BJ (cell line): Measurements from ENCODE around the gene RUNX1. TPM values are rescaled to one million over a fixed set of nuclear protein-coding genes. Genes with fewer than 3 reads are reported as not detected.
A peak's percentile ranks its signal among the peaks of the same experiment; 100 is the strongest.

ENCODE experiments used
- CTCF ChIA-PET: fragments of 350-600 bp; formaldehyde crosslinking; extraction: SDS; loops from one replicate; lab custom pipeline; 2021; ENCODE audit warnings: antibody characterized with exemption, inconsistent platforms; lab: Yijun Ruan, JAX
- POLR2A ChIA-PET: fragments of 300-600 bp; sonication (Branson Sonifier 250); formaldehyde crosslinking; extraction: SDS; loops from one replicate; lab custom pipeline; 2021; ENCODE audit warnings: antibody characterized with exemption; lab: Charles Lee
- DNase-seq: peaks from one replicate; pipeline ENCODE4 v3.0.0-alpha.2; 2011; ENCODE audit warnings: low read depth
- H3K27me3 ChIP-seq: 2 replicates; pipeline ENCODE4 v1.6.0; 2011; ENCODE audit warnings: low read length; ENCODE audit not compliant: control insufficient read depth, insufficient read depth
- H3K36me3 ChIP-seq: 2 replicates; pipeline ENCODE4 v1.5.1; 2011; ENCODE audit warnings: low read length; ENCODE audit not compliant: control insufficient read depth, insufficient read depth
- H3K4me3 ChIP-seq: 2 replicates; pipeline ENCODE4 v1.5.1; 2011; ENCODE audit warnings: low read depth, mild to moderate bottlenecking, control low read depth, low read length
- polyA plus RNA-seq: library from polyadenylated mRNA; depleted of rRNA; stranded (reverse); fragments of >200 nt; gene quantifications from 2 replicates; pipeline ENCODE4 v1.2.3, GENCODE V29; 2011
- TF ChIP-seq, protein P1 (sequence below): IDR thresholded peaks from 2 replicates; pipeline ENCODE4 v1.5.1; 2011; ENCODE audit warnings: low read depth, mild to moderate bottlenecking, control low read depth, inconsistent platforms, low read length, moderate library complexity; ENCODE audit not compliant: insufficient read depth

RUNX1 gene
- polyA plus RNA-seq, 1 experiment: 36.1 TPM

DNA sequence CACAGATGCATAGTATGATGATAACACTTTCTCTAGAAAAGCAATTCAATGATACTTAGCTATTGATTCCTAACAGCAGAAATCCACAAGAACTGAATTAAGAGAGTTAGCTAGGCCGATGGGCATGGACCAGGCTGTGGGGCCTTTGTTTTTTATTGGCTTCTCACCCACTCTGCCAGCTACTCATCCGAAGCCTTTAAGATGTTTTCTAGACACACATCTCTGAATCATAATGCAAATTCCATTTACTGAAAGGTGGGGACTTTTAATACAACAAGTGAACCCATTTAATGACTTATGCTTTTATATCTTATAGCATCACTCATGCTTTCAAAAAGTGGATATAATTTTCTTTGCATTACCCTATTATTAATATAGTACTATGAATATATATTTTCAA is 170.2 kb downstream of the RUNX1 start:
- TF ChIP-seq, protein P1, sequence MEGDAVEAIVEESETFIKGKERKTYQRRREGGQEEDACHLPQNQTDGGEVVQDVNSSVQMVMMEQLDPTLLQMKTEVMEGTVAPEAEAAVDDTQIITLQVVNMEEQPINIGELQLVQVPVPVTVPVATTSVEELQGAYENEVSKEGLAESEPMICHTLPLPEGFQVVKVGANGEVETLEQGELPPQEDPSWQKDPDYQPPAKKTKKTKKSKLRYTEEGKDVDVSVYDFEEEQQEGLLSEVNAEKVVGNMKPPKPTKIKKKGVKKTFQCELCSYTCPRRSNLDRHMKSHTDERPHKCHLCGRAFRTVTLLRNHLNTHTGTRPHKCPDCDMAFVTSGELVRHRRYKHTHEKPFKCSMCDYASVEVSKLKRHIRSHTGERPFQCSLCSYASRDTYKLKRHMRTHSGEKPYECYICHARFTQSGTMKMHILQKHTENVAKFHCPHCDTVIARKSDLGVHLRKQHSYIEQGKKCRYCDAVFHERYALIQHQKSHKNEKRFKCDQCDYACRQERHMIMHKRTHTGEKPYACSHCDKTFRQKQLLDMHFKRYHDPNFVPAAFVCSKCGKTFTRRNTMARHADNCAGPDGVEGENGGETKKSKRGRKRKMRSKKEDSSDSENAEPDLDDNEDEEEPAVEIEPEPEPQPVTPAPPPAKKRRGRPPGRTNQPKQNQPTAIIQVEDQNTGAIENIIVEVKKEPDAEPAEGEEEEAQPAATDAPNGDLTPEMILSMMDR: no peak
- CTCF ChIA-PET: interaction anchor here (1.4 to 1.5 kb wide), 2 partner anchors 133 to 630 kb away, joined by 4 to 5 read pairs; no protein-coding TSS in a partner anchor
- Histone ChIP-seq H3K27me3 (no peaks in the 10 kb centered on the region), H3K4me3 (peak overlapping the region; percentile 12; the same call in 1 of the 2 replicates), H3K36me3 (peaks cover 23% of the 10 kb centered on the region)
- POLR2A ChIA-PET: no interaction called here
- no peak for DNase-seq

DNA sequence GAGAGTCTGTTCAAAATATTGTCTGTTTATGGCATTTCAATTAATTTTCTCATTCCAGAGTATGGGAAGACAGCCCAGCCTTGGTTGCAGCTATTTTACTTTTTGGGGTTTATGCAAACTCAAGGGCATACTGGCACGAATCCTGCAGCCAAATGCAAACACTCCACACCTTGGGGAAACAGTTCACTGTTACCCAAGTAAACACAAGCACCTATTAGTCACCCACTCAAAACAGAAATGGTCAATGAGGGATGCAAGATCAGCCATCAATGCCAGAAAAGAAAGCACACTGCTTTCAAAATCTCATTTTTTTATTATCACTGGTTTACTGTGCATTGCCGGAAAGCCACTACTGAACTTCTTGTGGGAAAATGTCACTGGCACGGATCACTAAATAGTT is 170.6 kb downstream of the RUNX1 start:
- CTCF ChIA-PET: interaction anchor here (1.4 to 1.5 kb wide), 2 partner anchors 133 to 630 kb away, joined by 4 to 5 read pairs; no protein-coding TSS in a partner anchor
- POLR2A ChIA-PET: interaction anchor here (0.7 kb wide), 1 partner anchor 310 kb away, joined by 11 read pairs; no protein-coding TSS in a partner anchor
- Histone ChIP-seq H3K36me3 (peaks cover 23% of the 10 kb centered on the region), H3K4me3 (peak overlapping the region; percentile 12; the same call in 1 of the 2 replicates), H3K27me3 (no peaks in the 10 kb centered on the region)
- no peak for DNase-seq
- TF ChIP-seq, protein P1: no peak

DNA sequence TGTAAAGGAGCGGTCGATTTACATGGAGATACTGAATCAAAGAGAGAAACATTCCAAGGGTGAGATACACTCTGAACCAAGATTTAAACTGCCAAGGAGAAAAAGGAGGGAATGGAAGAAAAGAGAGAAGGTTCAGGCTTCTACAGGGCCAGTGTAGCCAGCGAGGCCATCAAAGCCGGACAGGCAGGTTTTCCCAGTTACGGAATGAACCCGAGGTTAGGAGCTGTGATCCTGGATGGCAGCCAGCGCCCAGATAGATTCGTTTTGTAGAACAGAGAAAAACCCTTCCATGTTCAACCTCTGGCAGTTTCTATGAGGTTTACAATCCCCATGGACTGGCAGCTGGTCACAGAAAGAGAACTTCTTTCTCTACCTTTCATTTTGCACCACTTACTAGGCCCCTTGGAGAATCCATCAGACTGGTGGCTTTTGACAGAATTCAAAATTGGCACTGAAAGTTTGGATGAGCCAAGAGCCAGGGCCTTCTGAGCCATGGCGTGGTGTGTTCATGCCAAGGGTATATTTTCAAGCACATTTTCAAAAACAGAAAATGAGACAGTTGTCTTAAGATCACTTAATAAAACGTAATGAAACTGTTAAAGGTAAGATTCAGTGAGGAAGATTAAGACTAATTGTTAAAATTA is 171.5 kb downstream of the RUNX1 start:
- TF ChIP-seq, protein P1: no peak
- ChIA-PET POLR2A (interaction anchor here (0.6 to 0.7 kb wide), 3 partner anchors 9 to 311 kb away, joined by 3 to 11 read pairs (median 3); no protein-coding TSS in a partner anchor), CTCF (interaction anchor here (0.6 to 1.7 kb wide), 3 partner anchors 10 to 176 kb away, joined by 3 read pairs; no protein-coding TSS in a partner anchor)
- no peak for DNase-seq
- Histone ChIP-seq H3K4me3 (no peak overlapping the region), H3K36me3 (peaks cover 29% of the 10 kb centered on the region), H3K27me3 (no peaks in the 10 kb centered on the region)

DNA sequence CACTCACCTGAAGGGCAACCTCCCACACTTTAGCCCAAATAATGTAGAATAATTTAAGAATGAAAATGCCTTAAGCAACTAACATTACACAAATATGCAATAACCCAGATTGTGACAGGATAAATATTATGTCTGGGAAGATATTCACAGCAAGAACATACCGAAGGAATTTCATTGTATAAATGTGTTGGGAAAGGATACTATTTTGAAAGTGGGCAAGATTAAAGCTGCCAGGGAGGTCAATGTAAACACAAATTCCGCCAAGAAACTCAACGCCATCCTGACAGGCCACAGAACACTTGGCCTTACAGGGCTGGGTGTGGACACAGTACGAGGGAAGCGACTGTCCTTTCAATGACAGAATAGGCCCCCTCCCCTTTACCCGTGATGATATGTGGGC is 173.3 kb downstream of the RUNX1 start:
- no peak for DNase-seq
- Histone ChIP-seq H3K27me3 (no peaks in the 10 kb centered on the region), H3K4me3 (no peak overlapping the region), H3K36me3 (peaks cover 41% of the 10 kb centered on the region)
- POLR2A ChIA-PET: no interaction called here
- CTCF ChIA-PET: interaction anchor here (1.3 to 1.7 kb wide), 2 partner anchors 29 to 130 kb away, joined by 3 to 4 read pairs; no protein-coding TSS in a partner anchor
- TF ChIP-seq, protein P1: no peak

DNA sequence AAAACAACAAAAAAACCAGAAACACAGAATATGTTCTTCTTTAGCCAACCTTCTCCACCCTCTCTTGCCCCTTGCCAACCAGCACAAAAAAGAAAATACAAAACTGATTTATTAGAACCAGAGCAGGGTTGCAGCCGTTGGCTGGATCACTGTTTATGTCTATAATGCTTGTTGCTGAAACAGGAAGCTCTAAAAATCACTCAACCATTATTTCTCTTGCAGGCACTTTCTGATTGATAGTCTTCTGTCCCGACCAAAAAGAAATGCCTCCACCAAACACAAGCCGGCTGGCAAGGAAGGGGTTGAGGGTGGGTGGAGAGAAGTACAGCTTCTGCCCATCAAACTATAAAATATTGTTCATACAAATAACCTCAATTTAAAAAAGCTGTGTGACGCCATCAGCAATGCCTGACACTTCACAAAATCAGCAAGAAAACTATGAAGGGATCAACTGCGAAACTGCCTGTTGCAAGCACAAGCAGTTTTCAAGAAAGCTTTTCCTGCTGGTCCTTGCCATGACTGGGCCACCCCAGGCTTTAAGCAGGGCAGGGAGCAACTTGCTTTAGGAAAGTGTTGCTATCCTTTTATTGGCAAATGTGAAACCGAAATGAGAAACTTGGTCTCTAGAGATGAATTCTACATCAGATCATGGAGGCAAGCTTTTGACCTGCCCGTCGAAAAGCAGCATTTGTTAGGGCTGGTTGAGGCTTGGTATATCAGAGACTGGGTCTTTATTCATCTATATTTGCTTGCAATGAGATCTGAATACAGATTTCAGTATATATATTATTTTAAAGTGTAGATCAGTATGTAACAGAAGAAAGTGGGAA is 174.2 kb downstream of the RUNX1 start:
- ChIA-PET CTCF (no interaction called here), POLR2A (no interaction called here)
- Histone ChIP-seq H3K36me3 (peaks cover 46% of the 10 kb centered on the region), H3K27me3 (no peaks in the 10 kb centered on the region), H3K4me3 (no peak overlapping the region)
- TF ChIP-seq, protein P1: no peak
- DNase-seq: no peak
